ENCODE data around the gene HS3ST3B1.

DNA sequence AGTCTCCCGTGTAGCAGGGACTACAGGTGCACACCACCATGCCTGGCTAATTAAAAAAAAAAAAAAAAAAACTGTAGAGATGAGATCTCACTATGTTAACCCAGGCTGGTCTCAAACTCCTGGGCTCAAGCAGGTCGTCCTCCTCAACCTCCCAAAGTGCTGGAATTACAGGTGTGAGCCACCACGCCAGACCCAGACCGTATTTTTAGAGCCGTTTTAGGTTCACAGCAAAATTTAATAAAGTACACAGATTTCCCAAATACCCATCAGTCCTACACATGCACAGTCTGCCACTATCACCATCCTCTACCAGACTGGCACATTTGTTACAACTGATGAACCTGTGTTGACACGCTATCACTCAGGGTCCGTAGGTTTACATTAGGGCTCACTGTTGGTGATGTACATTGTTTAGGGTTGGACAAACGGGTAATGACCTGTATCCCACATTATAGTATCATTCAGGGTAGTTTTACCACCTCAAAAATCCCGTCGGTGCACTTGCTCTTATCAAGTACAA lies 10.4 kb downstream of the HS3ST3B1 start:
- TF ChIP-seq, protein P1, sequence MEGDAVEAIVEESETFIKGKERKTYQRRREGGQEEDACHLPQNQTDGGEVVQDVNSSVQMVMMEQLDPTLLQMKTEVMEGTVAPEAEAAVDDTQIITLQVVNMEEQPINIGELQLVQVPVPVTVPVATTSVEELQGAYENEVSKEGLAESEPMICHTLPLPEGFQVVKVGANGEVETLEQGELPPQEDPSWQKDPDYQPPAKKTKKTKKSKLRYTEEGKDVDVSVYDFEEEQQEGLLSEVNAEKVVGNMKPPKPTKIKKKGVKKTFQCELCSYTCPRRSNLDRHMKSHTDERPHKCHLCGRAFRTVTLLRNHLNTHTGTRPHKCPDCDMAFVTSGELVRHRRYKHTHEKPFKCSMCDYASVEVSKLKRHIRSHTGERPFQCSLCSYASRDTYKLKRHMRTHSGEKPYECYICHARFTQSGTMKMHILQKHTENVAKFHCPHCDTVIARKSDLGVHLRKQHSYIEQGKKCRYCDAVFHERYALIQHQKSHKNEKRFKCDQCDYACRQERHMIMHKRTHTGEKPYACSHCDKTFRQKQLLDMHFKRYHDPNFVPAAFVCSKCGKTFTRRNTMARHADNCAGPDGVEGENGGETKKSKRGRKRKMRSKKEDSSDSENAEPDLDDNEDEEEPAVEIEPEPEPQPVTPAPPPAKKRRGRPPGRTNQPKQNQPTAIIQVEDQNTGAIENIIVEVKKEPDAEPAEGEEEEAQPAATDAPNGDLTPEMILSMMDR (conservative IDR thresholded peaks at IDR 0.05; ENCODE audit: low read depth, low read length) = no peak
- TF ChIP-seq FOS (IDR thresholded peaks at IDR 0.05; ENCODE audit: low read depth, low read length) (no peak), MAZ (IDR thresholded peaks at IDR 0.05; ENCODE audit: borderline replicate concordance, low read depth, low read length) (no peak), RCOR1 (IDR thresholded peaks at IDR 0.05; ENCODE audit: insufficient replicate concordance, low read length) (no peak), NFE2L2 (IDR thresholded peaks at IDR 0.05; ENCODE audit: low read depth, low read length) (no peak)
- TF ChIP-seq, protein P2, sequence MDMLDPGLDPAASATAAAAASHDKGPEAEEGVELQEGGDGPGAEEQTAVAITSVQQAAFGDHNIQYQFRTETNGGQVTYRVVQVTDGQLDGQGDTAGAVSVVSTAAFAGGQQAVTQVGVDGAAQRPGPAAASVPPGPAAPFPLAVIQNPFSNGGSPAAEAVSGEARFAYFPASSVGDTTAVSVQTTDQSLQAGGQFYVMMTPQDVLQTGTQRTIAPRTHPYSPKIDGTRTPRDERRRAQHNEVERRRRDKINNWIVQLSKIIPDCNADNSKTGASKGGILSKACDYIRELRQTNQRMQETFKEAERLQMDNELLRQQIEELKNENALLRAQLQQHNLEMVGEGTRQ (IDR thresholded peaks at IDR 0.05; ENCODE audit: low read depth, low read length) = no peak
